GM18526 (cell line): Measurements from ENCODE around the gene GRAMD2A.

Experiments used
- POLR2A ChIP-seq: IDR thresholded peaks from 3 replicates; pipeline ENCODE4 v1.6.1; 2011; ENCODE audit not compliant: insufficient read length; ENCODE audit errors: extremely low read depth

Gene GRAMD2A

GRCh38 chr15:72116731-72117485 is 80.7 kb downstream of the GRAMD2A start:
- TF ChIP-seq POLR2A = no peak

- no peak for TF ChIP-seq POLR2A
Observed at GRCh38 chr15:72113347-72114031, 84.1 kb downstream of the GRAMD2A start.

GRCh38 chr15:72112805-72113204 is 84.8 kb downstream of the GRAMD2A start:
- no peak for TF ChIP-seq POLR2A

GRCh38 chr15:72112116-72112515 is 85.5 kb downstream of the GRAMD2A start:
- no peak for TF ChIP-seq POLR2A

GRCh38 chr15:72110355-72110754 is 87.2 kb downstream of the GRAMD2A start:
- TF ChIP-seq POLR2A = no peak
